Spleen (tissue), 7 donors: Measurements from ENCODE around the gene FAM3C.

Source experiments
- CTCF ChIP-seq, 11 experiments: fragments of 200-600 bp in 7 of 11; fragments of 450-650 bp in 4 of 11; sonication (generic) in 4 of 11; IDR thresholded peaks in 8 of 11; conservative IDR thresholded peaks in 3 of 11; 1 replicate in 7 of 11; 2 replicates in 4 of 11; pipeline versions ENCODE4 v1.4.0 to v1.8.0; 2016 to 2021; ENCODE audit warnings: antibody characterized with exemption in 11 of 11, inconsistent platforms in 4 of 11, mild to moderate bottlenecking in 1 of 11
- POLR2A ChIP-seq, 3 donors: fragments of 450-650 bp; IDR thresholded peaks; one replicate each; pipeline ENCODE4 v1.5.1; 2017; ENCODE audit warnings: antibody characterized with exemption in 3 of 3, mild to moderate bottlenecking in 1 of 3
- POLR2AphosphoS5 ChIP-seq, 3 donors: sonication (generic); formaldehyde crosslinking; IDR thresholded peaks; one replicate each; pipeline ENCODE4 v1.5.1; 2017; ENCODE audit warnings: antibody characterized with exemption in 3 of 3
- donor health status: DM: no; HTN: no; CAD: no; lungs with moderate emphysema.
- donor health status: DM: no; HTN: no; CAD: no.
- donor health status: DM: no; HTN: no; CAD: no.

GRCh38 chr7:121331048-121331447 is 65.1 kb downstream of the FAM3C start:
- TF ChIP-seq CTCF (IDR thresholded peaks at IDR 0.05 in 8 of 11, conservative IDR thresholded peaks at IDR 0.05 in 3 of 11): no peak
- no peak for TF ChIP-seq POLR2A (IDR thresholded peaks at IDR 0.05)
- TF ChIP-seq POLR2AphosphoS5 (IDR thresholded peaks at IDR 0.05): no peak
